Heart right ventricle (tissue), 16 donors: Measurements from ENCODE around the gene ADAMTSL2. TPM values are rescaled to one million over a fixed set of nuclear protein-coding genes. Genes with fewer than 3 reads are reported as not detected.

Experiments used
- ATAC-seq, 8 donors: fragments of 200-7000 bp; cut with Tn5 transposase; one replicate each; pipeline ENCODE4 v1.9.1; 2020; ENCODE audit warnings: mild to moderate bottlenecking in 8 of 8, moderate library complexity in 8 of 8, moderate number of reproducible peaks in 1 of 8
- DNase-seq, 2 donors: peaks; one replicate each; pipeline ENCODE4 v3.0.0-alpha.2; 2020
- H3K27ac ChIP-seq, 10 donors: fragments of 200-600 bp; sonication (generic) in 2 of 10; one replicate each; pipeline versions ENCODE4 v1.5.0 to v1.8.0; 2020 to 2022; ENCODE audit warnings: mild to moderate bottlenecking in 3 of 10
- H3K27me3 ChIP-seq, 7 donors: fragments of 200-600 bp; one replicate each; pipeline ENCODE4 v1.8.0; 2021 to 2022; ENCODE audit warnings: mild to moderate bottlenecking in 2 of 7
- H3K36me3 ChIP-seq, 9 donors: fragments of 200-600 bp; sonication (generic) in 1 of 9; one replicate each; pipeline versions ENCODE4 v1.5.0 to v1.8.0; 2020 to 2022; ENCODE audit warnings: mild to moderate bottlenecking in 2 of 9
- H3K4me1 ChIP-seq, 9 donors: fragments of 200-600 bp; sonication (generic) in 1 of 9; one replicate each; pipeline versions ENCODE4 v1.5.0 to v1.8.0; 2020 to 2022; ENCODE audit warnings: mild to moderate bottlenecking in 4 of 9
- H3K4me3 ChIP-seq, 10 donors: fragments of 200-600 bp; sonication (generic) in 2 of 10; one replicate each; pipeline versions ENCODE4 v1.5.0 to v1.8.0; 2020 to 2022; ENCODE audit warnings: mild to moderate bottlenecking in 7 of 10, moderate library complexity in 2 of 10
- H3K9me3 ChIP-seq, 11 donors: fragments of 200-600 bp in 10 of 11; sonication (generic) in 2 of 11; one replicate each; pipeline versions ENCODE4 v1.5.0 to v1.8.0; 2013 to 2022; ENCODE audit warnings: mild to moderate bottlenecking in 2 of 11, control low read depth in 1 of 11, moderate library complexity in 1 of 11
- WGBS, 2 donors: extraction: QIAGEN DNeasy Blood & Tissue Kit; methylation state at CpG; one replicate each; pipeline ENCODE4 v1.1.7; 2013; ENCODE audit warnings: inconsistent platforms in 1 of 2; 5-methylcytosine and 5-hydroxymethylcytosine counted together
- intact Hi-C, 10 donors: fragments of 100-400 bp; cut with DNase I; formaldehyde crosslinking; loops; one replicate each; pipeline versions ENCODE4 v1.11.1 to v1.14.2; 2022
- polyA plus RNA-seq, 2 donors: library from polyadenylated mRNA; stranded (reverse); fragments of 200-250 nt; gene quantifications; one replicate each; pipeline ENCODE4 v1.2.3, GENCODE V29; 2013
- total RNA-seq, 10 donors: library from RNA; stranded (reverse); fragmentation: NEBNext Ultra II Directional in 3 of 10; extraction: Animal tissue kit (Norgen Biotek cat#: 25700) in 3 of 10; gene quantifications; one replicate each; pipeline versions ENCODE4 v1.2.1 to v1.2.4, GENCODE V29; 2021 to 2023
- TF ChIP-seq, protein P1 (sequence below), 9 donors: fragments of 200-600 bp; sonication (generic) in 2 of 9; IDR thresholded peaks; one replicate each; pipeline versions ENCODE4 v1.5.0 to v1.8.0; 2021 to 2022; ENCODE audit warnings: antibody characterized with exemption in 9 of 9, mild to moderate bottlenecking in 5 of 9, moderate library complexity in 1 of 9
- donor health status: Arrhythmogenic right ventricular cardiomyopathy.
- donor health status: ischemic (EF 13 %, LVEDD 7.1; RV severe dilation, severe dysfunction).
- donor health status: healthy with polysubstance abuse.
- donor health status: DM: no; HTN: yes; CAD: no.
- donor health status: DM: no; HTN: no; CAD: no.
- donor health status: ischemic (EF 25% LVEDD 6.9; RV normal size, moderate dysfunction).
- donor health status: ischemic (EF 25% LVEDD 5.7; RV mildly dilated, moderate dysfunction).
- donor health status: healthy.
- donor health status: DM: yes; HTN: yes; CAD: no.
- donor health status: Ischemic cardiomyopathy.
- donor health status: ischemic (EF 35%, LVEDD 5.7; RV mildly dilated, moderate dysfunction).
- donor health status: nonischemic (EF 11% LVEDD 7.7; RV severe dilation, severe dysfunction).
- donor health status: DM: yes; HTN: yes; CAD: no.
- donor health status: PGD.
- donor health status: ischemic (EF 29% LVEDD 5.4; RV normal size, mild dysfunction).
- donor health status: nonischemic (EF 23%, LVEDD 6.1; RV moderate dilation, normal function).

ADAMTSL2 gene
- total and polyA plus RNA-seq, 12 donors: 2.0 to 9.1 (median 4.5) TPM

DNA sequence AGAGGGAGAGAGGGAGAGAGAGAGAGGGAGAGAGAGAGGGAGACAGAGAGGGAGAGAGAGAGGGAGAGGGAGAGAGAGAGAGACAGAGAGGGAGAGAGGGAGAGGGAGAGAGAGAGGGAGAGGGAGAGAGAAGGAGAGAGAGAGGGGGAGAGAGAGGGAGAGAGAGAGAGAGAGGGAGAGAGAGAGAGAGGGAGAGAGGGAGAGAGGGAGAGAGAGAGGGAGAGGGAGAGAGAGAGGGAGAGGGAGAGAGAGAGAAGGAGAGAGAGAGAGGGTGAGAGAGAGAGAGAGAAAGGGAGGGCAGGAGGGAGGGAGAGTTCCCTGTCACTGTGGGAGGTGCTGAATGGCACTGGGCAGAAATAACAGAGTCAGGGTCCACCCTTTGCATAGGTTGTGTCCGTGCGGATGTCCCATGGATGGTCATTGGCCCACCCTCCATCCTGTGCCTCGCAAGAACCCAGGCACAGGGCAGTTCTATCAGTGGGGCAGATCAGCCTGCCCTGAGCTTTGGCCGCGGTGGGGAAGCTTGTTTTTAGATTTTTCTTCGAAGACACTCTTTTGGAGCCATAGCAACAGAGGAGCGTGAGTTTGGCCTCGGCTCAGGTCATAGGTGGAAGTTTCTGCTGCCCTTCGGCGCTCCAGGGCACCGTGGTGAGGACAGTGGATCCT is 30.1 kb downstream of the ADAMTSL2 start:
- ATAC-seq (no peak), DNase-seq (no peak)
- peaks cover 0 to 10% (median 0%) of the 10 kb centered on the region in 9 donors for H3K36me3 ChIP-seq
- H3K27ac ChIP-seq: peak overlapping the region in 9 of 10 donors; percentile 37 to 66 (median 53)
- no peak overlapping the region for H3K4me3 ChIP-seq
- intact Hi-C loops: no loop called here
- H3K9me3 ChIP-seq: no peaks in the 10 kb centered on the region
- TF ChIP-seq, protein P1, sequence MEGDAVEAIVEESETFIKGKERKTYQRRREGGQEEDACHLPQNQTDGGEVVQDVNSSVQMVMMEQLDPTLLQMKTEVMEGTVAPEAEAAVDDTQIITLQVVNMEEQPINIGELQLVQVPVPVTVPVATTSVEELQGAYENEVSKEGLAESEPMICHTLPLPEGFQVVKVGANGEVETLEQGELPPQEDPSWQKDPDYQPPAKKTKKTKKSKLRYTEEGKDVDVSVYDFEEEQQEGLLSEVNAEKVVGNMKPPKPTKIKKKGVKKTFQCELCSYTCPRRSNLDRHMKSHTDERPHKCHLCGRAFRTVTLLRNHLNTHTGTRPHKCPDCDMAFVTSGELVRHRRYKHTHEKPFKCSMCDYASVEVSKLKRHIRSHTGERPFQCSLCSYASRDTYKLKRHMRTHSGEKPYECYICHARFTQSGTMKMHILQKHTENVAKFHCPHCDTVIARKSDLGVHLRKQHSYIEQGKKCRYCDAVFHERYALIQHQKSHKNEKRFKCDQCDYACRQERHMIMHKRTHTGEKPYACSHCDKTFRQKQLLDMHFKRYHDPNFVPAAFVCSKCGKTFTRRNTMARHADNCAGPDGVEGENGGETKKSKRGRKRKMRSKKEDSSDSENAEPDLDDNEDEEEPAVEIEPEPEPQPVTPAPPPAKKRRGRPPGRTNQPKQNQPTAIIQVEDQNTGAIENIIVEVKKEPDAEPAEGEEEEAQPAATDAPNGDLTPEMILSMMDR (IDR thresholded peaks at IDR 0.05): no peak
- WGBS, 2 donors: 80 to 85% methylated on average over 11 of the region's 11 CpGs
- H3K27me3 ChIP-seq: no peaks in the 10 kb centered on the region
- peaks cover 16 to 35% (median 30%) of the 10 kb centered on the region in 9 donors for H3K4me1 ChIP-seq

DNA sequence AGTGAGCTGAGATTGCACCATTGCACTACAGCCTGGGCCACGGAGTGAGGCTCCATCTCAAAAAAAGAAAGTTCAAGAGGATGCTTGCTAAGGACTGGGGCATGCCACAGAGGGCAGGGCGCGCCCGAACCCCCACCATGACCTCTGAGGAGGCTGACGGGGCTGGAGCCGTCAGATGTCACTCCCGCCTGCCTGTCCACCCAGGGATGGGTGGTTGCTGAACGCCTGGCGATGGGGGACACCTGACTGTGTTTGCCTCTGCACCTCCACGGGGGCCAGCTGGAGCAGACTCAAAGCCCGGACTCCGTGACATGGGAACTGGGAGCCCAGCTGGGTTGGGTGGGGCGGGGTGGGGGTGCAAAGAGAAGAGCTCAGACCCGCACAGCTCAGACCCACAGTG is 31.9 kb downstream of the ADAMTSL2 start:
- WGBS, 2 donors: 94 to 97% methylated on average over 14 of the region's 14 CpGs
- intact Hi-C loops: no loop called here
- DNase-seq: no peak
- Histone ChIP-seq H3K36me3 (peaks cover 0 to 20% (median 0%) of the 10 kb centered on the region in 9 donors), H3K27ac (peak overlapping the region in 2 of 10 donors; percentile 44 to 65), H3K4me3 (no peak overlapping the region), H3K27me3 (no peaks in the 10 kb centered on the region), H3K4me1 (peaks cover 5 to 18% (median 12%) of the 10 kb centered on the region in 9 donors), H3K9me3 (no peaks in the 10 kb centered on the region)
- ATAC-seq: no peak
- TF ChIP-seq, protein P1 (IDR thresholded peaks at IDR 0.05): no peak

DNA sequence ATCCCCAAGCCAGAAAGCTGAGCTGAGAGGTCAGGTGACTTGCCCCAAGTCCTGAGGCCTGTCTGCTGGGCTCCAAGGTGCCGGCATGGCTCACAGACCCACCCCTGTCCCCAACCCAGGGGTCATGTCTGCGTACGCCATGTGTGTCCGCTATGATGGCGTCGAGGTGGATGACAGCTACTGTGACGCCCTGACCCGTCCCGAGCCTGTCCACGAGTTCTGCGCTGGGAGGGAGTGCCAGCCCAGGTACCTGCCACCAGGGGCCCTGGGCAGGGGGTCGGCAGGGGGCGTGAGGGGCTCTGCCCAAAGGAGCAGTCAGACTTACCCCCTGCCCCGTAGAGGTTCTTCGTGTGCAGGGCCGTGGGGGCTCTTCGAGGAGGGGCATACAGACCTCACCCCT is 32.3 kb downstream of the ADAMTSL2 start:
- no peak for DNase-seq
- Histone ChIP-seq H3K36me3 (peaks cover 0 to 20% (median 0%) of the 10 kb centered on the region in 9 donors), H3K27me3 (no peaks in the 10 kb centered on the region), H3K4me1 (peaks cover 5 to 18% (median 9%) of the 10 kb centered on the region in 9 donors), H3K4me3 (no peak overlapping the region), H3K27ac (no peak overlapping the region), H3K9me3 (no peaks in the 10 kb centered on the region)
- TF ChIP-seq, protein P1 (IDR thresholded peaks at IDR 0.05): no peak
- intact Hi-C loops: no loop called here
- ATAC-seq: no peak
- WGBS, 2 donors: 94 to 96% methylated on average over 17 of the region's 17 CpGs

DNA sequence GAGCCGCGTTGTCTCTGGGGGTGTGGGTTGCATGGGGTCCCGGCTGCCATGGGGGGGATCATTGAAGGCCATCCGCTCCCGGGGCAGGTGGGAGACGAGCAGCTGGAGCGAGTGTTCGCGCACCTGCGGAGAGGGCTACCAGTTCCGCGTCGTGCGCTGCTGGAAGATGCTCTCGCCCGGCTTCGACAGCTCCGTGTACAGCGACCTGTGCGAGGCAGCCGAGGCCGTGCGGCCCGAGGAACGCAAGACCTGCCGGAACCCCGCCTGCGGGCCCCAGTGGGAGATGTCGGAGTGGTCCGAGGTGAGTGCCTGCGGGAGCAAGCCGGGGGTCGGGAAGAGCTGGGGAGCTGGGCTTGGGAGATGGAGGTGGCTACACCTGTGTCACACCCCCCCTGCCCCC is 33.7 kb downstream of the ADAMTSL2 start:
- Histone ChIP-seq H3K4me1 (peaks cover 3 to 24% (median 18%) of the 10 kb centered on the region in 9 donors), H3K27me3 (no peaks in the 10 kb centered on the region), H3K9me3 (no peaks in the 10 kb centered on the region), H3K36me3 (peaks cover 0 to 20% (median 0%) of the 10 kb centered on the region in 9 donors), H3K4me3 (no peak overlapping the region), H3K27ac (no peak overlapping the region)
- 92 to 95% methylated on average over 22 to 33 of the region's 33 CpGs for WGBS, 2 donors
- TF ChIP-seq, protein P1 (IDR thresholded peaks at IDR 0.05): no peak
- no peak for DNase-seq
- ATAC-seq: no peak
- intact Hi-C loops: no loop called here
